Smooth muscle cell (in vitro differentiated cells): Measurements from ENCODE around the gene NEK6. TPM values are rescaled to one million over a fixed set of nuclear protein-coding genes. Genes with fewer than 3 reads are reported as not detected.

Source experiments
- DNase-seq: peaks from one replicate; lab custom pipeline; 2025; ENCODE audit not compliant: unreplicated experiment; lab: John Stamatoyannopoulos, UW
- H2AFZ ChIP-seq: fragments of 200-600 bp; sonication (generic); 2 replicates; pipeline ENCODE4 v1.6.0; 2016; ENCODE audit warnings: antibody characterized with exemption, low read depth, mild to moderate bottlenecking
- H3F3A ChIP-seq: fragments of 200-600 bp; sonication (generic); 2 replicates; pipeline ENCODE4 v1.6.0; 2017; ENCODE audit warnings: antibody characterized with exemption, low read depth
- H3K27ac ChIP-seq: fragments of 200-600 bp; sonication (generic); 2 replicates; pipeline ENCODE4 v1.5.1; 2016; ENCODE audit warnings: low read depth, mild to moderate bottlenecking
- H3K27me3 ChIP-seq: fragments of 200-600 bp; sonication (generic); 2 replicates; pipeline ENCODE4 v1.6.1; 2016; ENCODE audit warnings: low read depth, mild to moderate bottlenecking
- H3K36me3 ChIP-seq: fragments of 200-600 bp; sonication (generic); 2 replicates; pipeline ENCODE4 v1.5.1; 2016; ENCODE audit warnings: low read depth
- H3K4me1 ChIP-seq: fragments of 200-600 bp; sonication (generic); 2 replicates; pipeline ENCODE4 v1.5.1; 2016; ENCODE audit warnings: low read depth
- H3K4me2 ChIP-seq: fragments of 200-600 bp; sonication (generic); 2 replicates; pipeline ENCODE4 v1.6.0; 2016; ENCODE audit warnings: mild to moderate bottlenecking
- H3K4me3 ChIP-seq: fragments of 200-600 bp; sonication (generic); 2 replicates; pipeline ENCODE4 v1.5.1; 2016; ENCODE audit warnings: mild to moderate bottlenecking
- H3K79me2 ChIP-seq: fragments of 200-600 bp; sonication (generic); 2 replicates; pipeline ENCODE4 v1.6.0; 2016; ENCODE audit warnings: low read depth, mild to moderate bottlenecking
- H3K9ac ChIP-seq: fragments of 200-600 bp; sonication (generic); 2 replicates; pipeline ENCODE4 v1.6.0; 2016; ENCODE audit warnings: low read depth
- H3K9me3 ChIP-seq: fragments of 200-600 bp; sonication (generic); replicated peaks from 2 replicates; pipeline ENCODE4 v1.5.1; 2016; ENCODE audit warnings: low read depth
- H4K20me1 ChIP-seq: fragments of 200-600 bp; sonication (generic); 2 replicates; pipeline ENCODE4 v1.6.0; 2016; ENCODE audit warnings: low read depth
- WGBS: methylation state at CpG from one replicate; pipeline ENCODE4 v1.1.7; 2016; ENCODE audit warnings: low lambda C conversion rate; 5-methylcytosine and 5-hydroxymethylcytosine counted together
- polyA plus RNA-seq: library from polyadenylated mRNA; unstranded; fragments of >200 nt; fragmentation: Nextera tagmentation; extraction: Ambion mirVana; gene quantifications from 2 replicates; pipeline ENCODE4 v1.2.1, GENCODE V29; 2016
- total RNA-seq: library from RNA; depleted of rRNA; stranded (reverse); fragments of >200 nt; gene quantifications from 2 replicates; pipeline ENCODE4 v1.2.3, GENCODE V29; 2014
- TF ChIP-seq, protein P1 (sequence below): fragments of 200-600 bp; sonication (generic); IDR thresholded peaks from 2 replicates; pipeline ENCODE4 v1.5.1; 2017; ENCODE audit warnings: borderline replicate concordance, mild to moderate bottlenecking, antibody characterized with exemption; ENCODE audit not compliant: insufficient read depth, poor library complexity, severe bottlenecking

Gene NEK6
- total and polyA plus RNA-seq, 2 experiments from 2014 or later: 45.9 to 108 TPM

DNA sequence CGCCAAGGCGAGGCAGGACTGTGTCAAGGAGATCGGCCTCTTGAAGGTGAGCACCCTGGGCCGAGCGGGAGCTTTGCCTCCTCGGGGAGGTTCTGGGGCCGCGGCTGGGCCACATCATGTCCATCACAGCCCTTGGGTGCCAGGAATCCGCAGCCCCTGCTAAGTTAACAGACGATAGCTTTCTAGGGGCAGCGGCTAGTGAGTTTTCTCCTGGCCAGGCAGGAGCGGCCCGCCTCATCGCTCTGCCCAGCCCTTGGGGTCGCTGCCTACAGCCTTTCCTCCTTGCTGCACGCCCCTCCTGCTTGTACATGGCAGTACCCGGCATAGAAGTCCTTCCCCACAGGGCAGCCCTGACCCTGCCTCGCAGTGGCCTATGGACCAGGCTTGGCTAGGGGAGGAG, 56.2 kb downstream of the NEK6 start:
- DNase-seq: no peak
- H3K9ac ChIP-seq: no peak overlapping the region
- no peaks in the 10 kb centered on the region for H3K4me1 ChIP-seq
- peaks cover 13% of the 10 kb centered on the region for H3K79me2 ChIP-seq
- H4K20me1 ChIP-seq: peaks cover 65% of the 10 kb centered on the region
- no peak overlapping the region for H3K4me2 ChIP-seq
- no peak overlapping the region for H3K4me3 ChIP-seq
- no peak overlapping the region for H2AFZ ChIP-seq
- peaks cover 3% of the 10 kb centered on the region for H3K36me3 ChIP-seq
- 95% methylated on average over 18 of the region's 18 CpGs for WGBS
- H3K27ac ChIP-seq: no peak overlapping the region
- TF ChIP-seq, protein P1, sequence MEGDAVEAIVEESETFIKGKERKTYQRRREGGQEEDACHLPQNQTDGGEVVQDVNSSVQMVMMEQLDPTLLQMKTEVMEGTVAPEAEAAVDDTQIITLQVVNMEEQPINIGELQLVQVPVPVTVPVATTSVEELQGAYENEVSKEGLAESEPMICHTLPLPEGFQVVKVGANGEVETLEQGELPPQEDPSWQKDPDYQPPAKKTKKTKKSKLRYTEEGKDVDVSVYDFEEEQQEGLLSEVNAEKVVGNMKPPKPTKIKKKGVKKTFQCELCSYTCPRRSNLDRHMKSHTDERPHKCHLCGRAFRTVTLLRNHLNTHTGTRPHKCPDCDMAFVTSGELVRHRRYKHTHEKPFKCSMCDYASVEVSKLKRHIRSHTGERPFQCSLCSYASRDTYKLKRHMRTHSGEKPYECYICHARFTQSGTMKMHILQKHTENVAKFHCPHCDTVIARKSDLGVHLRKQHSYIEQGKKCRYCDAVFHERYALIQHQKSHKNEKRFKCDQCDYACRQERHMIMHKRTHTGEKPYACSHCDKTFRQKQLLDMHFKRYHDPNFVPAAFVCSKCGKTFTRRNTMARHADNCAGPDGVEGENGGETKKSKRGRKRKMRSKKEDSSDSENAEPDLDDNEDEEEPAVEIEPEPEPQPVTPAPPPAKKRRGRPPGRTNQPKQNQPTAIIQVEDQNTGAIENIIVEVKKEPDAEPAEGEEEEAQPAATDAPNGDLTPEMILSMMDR: no peak
- H3K27me3 ChIP-seq: no peaks in the 10 kb centered on the region
- no peaks in the 10 kb centered on the region for H3K9me3 ChIP-seq
- H3F3A ChIP-seq: no peaks in the 10 kb centered on the region

DNA sequence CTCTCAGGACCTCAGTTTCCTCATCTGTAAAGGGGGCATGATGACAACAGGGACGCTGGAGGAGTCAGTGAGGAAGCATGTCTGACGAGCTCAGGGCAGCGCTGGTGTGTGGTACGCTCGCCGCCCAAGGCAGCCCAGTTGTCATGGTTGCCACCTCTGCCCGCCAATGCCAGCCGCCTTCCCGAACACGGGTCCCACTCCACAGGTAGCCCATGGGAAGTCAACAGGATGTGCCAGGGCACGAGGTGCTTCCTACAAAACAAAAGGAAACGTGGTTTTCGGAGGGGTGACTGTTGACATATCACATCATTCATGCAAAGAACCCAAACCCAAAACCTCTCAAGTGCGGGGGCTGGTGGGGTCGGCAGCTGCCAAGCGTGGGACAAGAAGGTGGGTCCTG, 58.1 kb downstream of the NEK6 start:
- 96% methylated on average over 16 of the region's 16 CpGs for WGBS
- Histone ChIP-seq H3K27ac (no peak overlapping the region), H3K9ac (no peak overlapping the region), H3K4me3 (no peak overlapping the region), H2AFZ (no peak overlapping the region), H3K27me3 (no peaks in the 10 kb centered on the region), H3K4me2 (no peak overlapping the region), H3K4me1 (no peaks in the 10 kb centered on the region), H3K79me2 (peaks cover 8% of the 10 kb centered on the region), H3K36me3 (peaks cover 3% of the 10 kb centered on the region), H3K9me3 (no peaks in the 10 kb centered on the region), H3F3A (no peaks in the 10 kb centered on the region), H4K20me1 (peaks cover 64% of the 10 kb centered on the region)
- TF ChIP-seq, protein P1: no peak
- no peak for DNase-seq

DNA sequence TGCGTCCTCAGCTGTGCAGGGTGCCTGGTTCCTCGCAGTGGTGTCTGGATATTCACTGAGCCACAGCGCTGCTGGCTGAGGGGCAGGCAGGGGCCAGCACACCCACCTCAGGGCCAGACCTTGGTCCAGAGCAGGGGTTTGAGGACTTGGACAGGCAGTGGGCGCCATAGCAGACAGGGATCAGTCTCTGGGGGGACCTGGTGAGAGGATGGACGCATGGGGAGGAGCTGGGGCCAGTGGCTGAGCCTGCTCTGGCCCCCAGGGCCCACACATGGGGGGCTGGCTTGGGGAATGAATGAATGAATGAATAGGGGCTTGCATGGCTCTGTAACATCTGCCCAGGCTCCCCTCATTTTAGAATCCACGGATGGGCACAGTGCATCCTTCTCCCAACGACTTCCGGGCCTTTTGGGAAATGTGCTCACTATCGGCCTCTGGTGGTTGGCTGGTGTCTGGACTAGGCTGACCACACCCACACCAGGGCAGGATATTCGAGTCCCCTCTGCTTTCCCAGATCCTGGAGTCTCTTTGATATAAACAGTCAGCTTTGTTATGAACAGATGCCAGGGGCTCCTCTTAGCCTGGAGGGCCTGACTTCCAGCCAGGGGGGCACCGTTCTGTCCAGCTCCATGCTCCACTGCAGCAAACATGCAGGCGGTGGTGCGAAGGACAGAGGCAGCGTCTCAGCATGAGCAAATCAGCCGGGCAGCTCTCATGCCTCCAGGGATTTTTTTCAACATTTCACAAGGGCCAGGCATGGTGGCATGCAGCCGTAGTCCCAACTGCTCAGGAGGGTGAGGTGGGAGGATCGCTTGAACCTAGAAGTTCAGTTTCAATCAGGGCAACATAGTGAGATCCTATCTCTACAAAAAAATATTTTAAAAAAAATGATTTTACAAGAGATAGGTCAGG, 62.6 kb downstream of the NEK6 start:
- no peaks in the 10 kb centered on the region for H3F3A ChIP-seq

More for the DNA sequence above, 62.6 kb downstream of the NEK6 start:
- H3K79me2 ChIP-seq: no peaks in the 10 kb centered on the region
- DNase-seq: peak; percentile 14
- peaks cover 3% of the 10 kb centered on the region for H3K36me3 ChIP-seq
- H3K4me2 ChIP-seq: no peak overlapping the region
- no peak overlapping the region for H3K4me3 ChIP-seq
- TF ChIP-seq, protein P1: peak; percentile 79
- no peak overlapping the region for H3K9ac ChIP-seq
- H3K4me1 ChIP-seq: no peaks in the 10 kb centered on the region
- 67% methylated on average over 17 of the region's 17 CpGs for WGBS
- no peak overlapping the region for H3K27ac ChIP-seq
- no peak overlapping the region for H2AFZ ChIP-seq
- no peaks in the 10 kb centered on the region for H3K9me3 ChIP-seq
- H4K20me1 ChIP-seq: peaks cover 68% of the 10 kb centered on the region
- H3K27me3 ChIP-seq: no peaks in the 10 kb centered on the region
